Colon (tissue), 2 donors: ENCODE measurements around the gene DAAM1.

Source experiments
- FAIRE-seq: peaks from 2 replicates; lab custom pipeline; 2012; peaks lifted over from hg19 to GRCh38; lab: Jason Lieb, UNC
- donor health status: control.
- donor health status: control.

DAAM1 gene

GRCh38 chr14:59254911-59255545 is 66.6 kb downstream of the DAAM1 start:
- no peak for FAIRE-seq

- FAIRE-seq: no peak
These were observed 67.9 kb downstream of the DAAM1 start for GRCh38 chr14:59256331-59256730.

GRCh38 chr14:59261334-59261733 is 72.9 kb downstream of the DAAM1 start:
- no peak for FAIRE-seq

GRCh38 chr14:59262717-59263454 is 74.4 kb downstream of the DAAM1 start:
- no peak for FAIRE-seq

- FAIRE-seq: no peak
These were observed 77.3 kb downstream of the DAAM1 start for GRCh38 chr14:59265808-59266207.

GRCh38 chr14:59267046-59267445 is 78.6 kb downstream of the DAAM1 start:
- no peak for FAIRE-seq

GRCh38 chr14:59268011-59268410 is 79.5 kb downstream of the DAAM1 start:
- no peak for FAIRE-seq

GRCh38 chr14:59268858-59269257 is 80.4 kb downstream of the DAAM1 start:
- FAIRE-seq: no peak

- no peak for FAIRE-seq
These were observed 81.0 kb downstream of the DAAM1 start for GRCh38 chr14:59269466-59269865.

GRCh38 chr14:59271256-59271655 is 82.8 kb downstream of the DAAM1 start:
- FAIRE-seq: no peak

GRCh38 chr14:59271734-59272133 is 83.3 kb downstream of the DAAM1 start:
- no peak for FAIRE-seq

- FAIRE-seq: no peak
These were observed 84.2 kb downstream of the DAAM1 start for GRCh38 chr14:59272633-59273032.

- FAIRE-seq: no peak
These were observed 85.3 kb downstream of the DAAM1 start for GRCh38 chr14:59273737-59274136.

- FAIRE-seq: no peak
These were observed 86.5 kb downstream of the DAAM1 start for GRCh38 chr14:59274991-59275391.

- no peak for FAIRE-seq
These were observed 87.2 kb downstream of the DAAM1 start for GRCh38 chr14:59275668-59276067.

- no peak for FAIRE-seq
These were observed 87.8 kb downstream of the DAAM1 start for GRCh38 chr14:59276235-59276634.

- no peak for FAIRE-seq
These were observed 89.2 kb downstream of the DAAM1 start for GRCh38 chr14:59277659-59278058.

GRCh38 chr14:59278111-59278510 is 89.6 kb downstream of the DAAM1 start:
- no peak for FAIRE-seq

- no peak for FAIRE-seq
These were observed 92.5 kb downstream of the DAAM1 start for GRCh38 chr14:59280961-59281360.

GRCh38 chr14:59281609-59282377 is 93.3 kb downstream of the DAAM1 start:
- no peak for FAIRE-seq

- FAIRE-seq: no peak
These were observed 93.9 kb downstream of the DAAM1 start for GRCh38 chr14:59282378-59282765.

- FAIRE-seq: no peak
These were observed 94.9 kb downstream of the DAAM1 start for GRCh38 chr14:59283361-59283760.

- no peak for FAIRE-seq
These were observed 95.6 kb downstream of the DAAM1 start for GRCh38 chr14:59284059-59284458.
